ENCODE measurements around the gene MCRIP2. TPM values are rescaled to one million over a fixed set of nuclear protein-coding genes. Genes with fewer than 3 reads are reported as not detected.

MCRIP2 gene
- total RNA-seq, 6 experiments from 2014 or later, result 18.8 to 30.8 (median 24.2) TPM

DNA sequence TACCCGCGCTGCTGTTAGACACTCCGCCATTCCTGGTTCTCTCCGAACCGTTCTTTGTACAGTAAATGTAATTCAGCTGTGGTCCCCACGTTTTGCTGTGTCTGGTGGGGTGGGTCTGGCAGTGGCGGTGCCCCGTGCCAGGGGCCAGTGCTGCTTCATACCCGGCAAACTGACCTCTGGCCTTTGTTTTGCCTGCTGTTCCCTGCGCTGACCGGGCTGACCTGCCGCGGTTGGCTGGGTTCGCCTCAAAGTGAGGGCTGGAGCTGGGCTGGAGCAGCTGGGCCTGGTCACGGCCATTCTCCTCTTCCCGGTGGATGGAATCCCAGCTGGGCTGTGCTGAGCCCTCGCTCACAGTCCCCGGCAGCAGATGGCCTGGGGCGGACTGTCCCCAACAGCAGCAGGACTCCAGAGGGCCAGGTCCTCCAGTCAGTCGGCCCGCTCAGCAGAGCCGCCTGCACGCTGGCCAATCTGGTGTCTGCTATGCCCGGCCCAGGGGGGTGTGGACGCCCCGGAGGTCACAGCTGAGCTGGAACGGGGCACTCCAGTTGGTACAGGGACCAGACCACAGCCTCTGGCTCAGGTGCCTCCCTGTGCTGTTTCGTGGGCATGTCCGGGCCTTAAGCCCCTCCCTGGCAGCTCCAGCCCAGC, 12.3 kb upstream of the MCRIP2 start:
- DNase-seq, result no peak
- H3K36me3 Mint-ChIP-seq (ENCODE audit: low read depth), result peaks cover 6% of the 10 kb centered on the region; the same call in 1 of the 2 replicates
- H3K4me1 Mint-ChIP-seq (ENCODE audit: low read depth), result peaks cover 16% of the 10 kb centered on the region
- H3K9me3 Mint-ChIP-seq, result no peaks in the 10 kb centered on the region
- no peak overlapping the region; the same call in 1 of the 2 replicates for H3K4me3 Mint-ChIP-seq
- no peak overlapping the region for H3K27ac Mint-ChIP-seq
- TF ChIP-seq, protein P1, sequence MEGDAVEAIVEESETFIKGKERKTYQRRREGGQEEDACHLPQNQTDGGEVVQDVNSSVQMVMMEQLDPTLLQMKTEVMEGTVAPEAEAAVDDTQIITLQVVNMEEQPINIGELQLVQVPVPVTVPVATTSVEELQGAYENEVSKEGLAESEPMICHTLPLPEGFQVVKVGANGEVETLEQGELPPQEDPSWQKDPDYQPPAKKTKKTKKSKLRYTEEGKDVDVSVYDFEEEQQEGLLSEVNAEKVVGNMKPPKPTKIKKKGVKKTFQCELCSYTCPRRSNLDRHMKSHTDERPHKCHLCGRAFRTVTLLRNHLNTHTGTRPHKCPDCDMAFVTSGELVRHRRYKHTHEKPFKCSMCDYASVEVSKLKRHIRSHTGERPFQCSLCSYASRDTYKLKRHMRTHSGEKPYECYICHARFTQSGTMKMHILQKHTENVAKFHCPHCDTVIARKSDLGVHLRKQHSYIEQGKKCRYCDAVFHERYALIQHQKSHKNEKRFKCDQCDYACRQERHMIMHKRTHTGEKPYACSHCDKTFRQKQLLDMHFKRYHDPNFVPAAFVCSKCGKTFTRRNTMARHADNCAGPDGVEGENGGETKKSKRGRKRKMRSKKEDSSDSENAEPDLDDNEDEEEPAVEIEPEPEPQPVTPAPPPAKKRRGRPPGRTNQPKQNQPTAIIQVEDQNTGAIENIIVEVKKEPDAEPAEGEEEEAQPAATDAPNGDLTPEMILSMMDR (IDR thresholded peaks at IDR 0.05), result no peak
- no peaks in the 10 kb centered on the region; the same call in 1 of the 2 replicates for H3K27me3 Mint-ChIP-seq (ENCODE audit: insufficient read depth)

- no peak for DNase-seq
- Mint-ChIP-seq H3K36me3 (ENCODE audit: low read depth) (peaks cover 6% of the 10 kb centered on the region; the same call in 1 of the 2 replicates), H3K27me3 (ENCODE audit: insufficient read depth) (no peaks in the 10 kb centered on the region; the same call in 1 of the 2 replicates), H3K4me1 (ENCODE audit: low read depth) (peaks cover 12% of the 10 kb centered on the region), H3K4me3 (no peak overlapping the region), H3K9me3 (no peaks in the 10 kb centered on the region), H3K27ac (no peak overlapping the region)
- TF ChIP-seq, protein P1 (IDR thresholded peaks at IDR 0.05), result no peak
Measured at GRCh38 chr16:629833-630248, 11.8 kb upstream of the MCRIP2 start.

DNA sequence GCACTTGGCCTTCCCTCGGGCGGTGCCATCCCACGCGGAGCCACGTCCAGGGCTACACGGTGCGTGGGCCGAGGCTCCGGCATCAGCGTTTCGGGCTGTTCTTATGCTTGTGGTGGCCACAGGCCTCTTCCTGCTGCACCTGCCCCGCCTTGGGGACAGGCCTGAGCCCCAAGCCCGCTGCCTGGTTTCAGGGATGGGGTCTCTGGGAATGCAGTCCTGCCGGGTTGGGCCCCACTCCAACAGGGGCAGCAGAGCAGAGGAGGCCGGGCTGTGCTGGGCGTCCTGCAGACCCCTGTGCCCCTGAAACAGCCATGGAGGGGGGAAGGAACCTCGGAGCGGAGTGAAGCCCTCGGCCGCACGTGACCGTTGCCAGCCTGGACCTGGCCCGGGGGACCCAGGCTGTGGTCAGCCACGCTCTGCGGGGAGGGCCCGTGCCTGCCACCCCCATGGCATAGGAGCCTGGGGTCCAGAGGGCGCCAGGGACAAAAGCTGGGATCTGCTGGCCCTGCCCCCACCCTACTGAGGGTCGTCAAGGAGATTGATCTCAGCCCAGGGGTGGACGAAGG, 11.3 kb upstream of the MCRIP2 start:
- Mint-ChIP-seq H3K27ac (no peak overlapping the region), H3K9me3 (no peaks in the 10 kb centered on the region), H3K4me1 (ENCODE audit: low read depth) (peaks cover 12% of the 10 kb centered on the region), H3K36me3 (ENCODE audit: low read depth) (peaks cover 6% of the 10 kb centered on the region; the same call in 1 of the 2 replicates), H3K27me3 (ENCODE audit: insufficient read depth) (no peaks in the 10 kb centered on the region; the same call in 1 of the 2 replicates), H3K4me3 (no peak overlapping the region)
- DNase-seq, result no peak
- TF ChIP-seq, protein P1 (IDR thresholded peaks at IDR 0.05), result no peak

DNA sequence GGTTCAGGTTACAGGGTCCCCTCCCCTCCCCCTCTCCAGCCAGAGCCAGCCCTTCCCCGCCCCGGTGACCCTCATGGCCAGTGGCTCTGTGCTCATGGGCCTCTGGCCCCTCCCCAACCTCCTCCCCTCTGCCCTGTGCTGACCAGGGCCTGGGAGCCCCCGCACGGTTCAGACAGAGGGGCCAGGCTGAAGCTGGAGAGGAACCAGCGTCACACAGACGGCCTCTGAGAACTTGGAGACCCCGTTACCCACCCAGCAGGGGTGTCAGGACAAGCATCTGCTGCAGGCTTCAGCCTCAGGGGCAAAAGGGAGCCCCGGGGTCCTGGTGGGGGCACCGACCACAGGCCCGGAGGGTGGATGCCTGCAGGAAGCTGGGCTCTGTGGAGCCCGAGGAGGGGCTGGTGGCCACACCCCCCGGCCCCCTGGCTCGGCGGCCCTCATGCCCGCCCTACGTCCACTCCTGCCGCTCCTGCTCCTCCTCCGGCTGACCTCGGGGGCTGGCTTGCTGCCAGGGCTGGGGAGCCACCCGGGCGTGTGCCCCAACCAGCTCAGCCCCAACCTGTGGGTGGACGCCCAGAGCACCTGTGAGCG, 10.7 kb upstream of the MCRIP2 start, which contains the start of gene WFIKKN1:
Gene WFIKKN1 (plus strand): TSS at position 171 of the 591 bp plus-strand sequence. CDS start 269 bp downstream, at position 440.
- peak within 1 kb of the TSS; percentile 45; the same call in 1 of the 2 replicates for H3K27ac Mint-ChIP-seq
- TF ChIP-seq, protein P1 (IDR thresholded peaks at IDR 0.05), result no peak
- no peaks in the 10 kb centered on the region for H3K9me3 Mint-ChIP-seq
- H3K36me3 Mint-ChIP-seq (ENCODE audit: low read depth), result peaks cover 6% of the 10 kb centered on the region; the same call in 1 of the 2 replicates
- DNase-seq, result no peak
- H3K4me1 Mint-ChIP-seq (ENCODE audit: low read depth), result peaks cover 12% of the 10 kb centered on the region
- H3K4me3 Mint-ChIP-seq, result no peak within 1 kb of the TSS
- H3K27me3 Mint-ChIP-seq (ENCODE audit: insufficient read depth), result no peaks in the 10 kb centered on the region; the same call in 1 of the 2 replicates

DNA sequence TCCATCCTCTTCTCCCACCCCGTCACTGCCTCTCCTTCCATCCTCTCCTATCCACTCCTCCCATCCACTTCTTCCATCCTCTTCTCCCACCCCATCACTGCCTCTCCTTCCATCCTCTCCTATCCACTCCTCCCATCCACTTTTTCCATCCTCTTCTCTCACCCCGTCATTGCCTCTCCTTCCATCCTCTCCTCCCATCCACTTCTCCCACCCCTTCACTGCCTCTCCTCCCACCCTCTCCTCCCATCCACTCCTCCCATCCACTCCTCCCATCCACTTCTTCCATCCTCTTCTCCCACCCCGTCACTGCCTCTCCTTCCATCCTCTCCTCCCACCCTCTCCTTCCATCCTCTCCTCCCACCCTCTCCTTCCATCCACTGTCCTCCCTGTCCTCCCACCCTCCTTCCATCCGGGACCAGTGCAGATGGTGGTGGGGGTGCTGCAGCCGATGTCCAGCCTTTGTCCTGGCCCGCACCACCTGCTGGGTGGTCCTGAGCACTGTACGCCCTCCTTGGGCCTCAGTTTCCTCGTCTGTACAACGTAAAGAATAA, 9.7 kb upstream of the MCRIP2 start:
- no peak overlapping the region for H3K4me3 Mint-ChIP-seq
- peak overlapping the region; percentile 45; the same call in 1 of the 2 replicates for H3K27ac Mint-ChIP-seq

More for the DNA sequence above, 9.7 kb upstream of the MCRIP2 start:
- DNase-seq, result no peak
- peaks cover 6% of the 10 kb centered on the region for H3K27me3 Mint-ChIP-seq (ENCODE audit: insufficient read depth)
- peaks cover 5% of the 10 kb centered on the region for H3K4me1 Mint-ChIP-seq (ENCODE audit: low read depth)
- 0 out of 2 replicates have a peak, but pooled peaks cover 4% of the 10 kb centered on the region for H3K9me3 Mint-ChIP-seq
- H3K36me3 Mint-ChIP-seq (ENCODE audit: low read depth), result no peaks in the 10 kb centered on the region; the same call in 1 of the 2 replicates
- TF ChIP-seq, protein P1 (IDR thresholded peaks at IDR 0.05), result no peak

Data from HFFc6 (cell line).